Limb (tissue), 2 donors: Measurements from ENCODE around the gene LGALS9C.
"Not testable (repeated sequence)": the region's sequence is repeated elsewhere in the genome, so short reads cannot be mapped to it uniquely, and the experiment has no call there.

Experiments used
- DNase-seq, 2 donors: peaks; one replicate each; pipeline ENCODE4 v3.0.0-alpha.2; 2016; ENCODE audit errors: extremely low spot score in 2 of 2

Gene LGALS9C

DNA sequence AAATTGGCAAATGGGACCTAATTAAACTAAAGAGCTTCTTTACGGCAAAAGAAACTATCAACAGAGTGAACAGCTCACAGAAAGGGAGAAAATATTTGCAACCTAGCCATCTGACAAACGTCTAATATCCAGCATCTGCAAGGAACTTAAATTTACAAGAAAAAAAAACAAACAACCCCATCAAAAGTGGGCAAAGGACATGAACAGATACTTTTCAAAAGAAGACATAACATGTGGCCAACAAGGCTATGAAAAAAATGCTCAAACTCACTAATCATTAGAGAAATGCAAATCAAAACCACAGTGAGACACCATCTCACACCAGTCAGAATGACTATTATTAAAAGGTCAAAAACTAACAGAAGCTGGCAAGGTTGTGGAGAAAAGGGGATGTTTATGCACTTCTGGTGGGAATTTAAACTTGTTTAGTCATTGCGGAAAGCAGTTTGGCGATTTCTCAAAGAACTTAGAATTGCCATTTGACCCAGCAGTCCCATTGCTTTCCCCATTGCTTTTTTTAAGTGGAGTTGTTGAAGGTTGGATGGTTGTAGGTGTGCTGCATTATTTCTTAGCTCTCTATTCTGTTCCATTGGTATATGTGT lies 52.4 kb downstream of the LGALS9C start:
- not testable (repeated sequence) for DNase-seq

- DNase-seq, result not testable (repeated sequence)
Measured at GRCh38 chr17:18530405-18530804, 53.8 kb downstream of the LGALS9C start.

DNA sequence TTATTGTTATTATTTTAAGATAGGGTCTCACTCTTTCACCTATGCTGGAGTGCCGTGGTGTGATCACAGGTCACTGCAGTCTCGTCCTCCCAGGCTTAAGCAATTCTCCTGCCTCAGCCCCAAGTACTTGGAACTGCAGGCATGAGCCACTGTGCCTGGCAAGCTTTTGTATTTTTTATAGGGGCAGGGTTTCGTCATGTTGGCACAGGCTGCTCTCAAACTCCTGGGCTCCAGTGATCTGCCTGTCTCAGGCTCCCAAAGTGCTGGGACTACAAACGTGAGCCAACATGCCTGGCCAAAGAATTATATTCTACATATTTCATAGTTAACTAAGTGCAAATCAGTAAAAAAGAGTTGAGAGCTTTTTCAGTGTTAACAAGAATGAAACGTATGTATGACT lies 65.6 kb downstream of the LGALS9C start:
- DNase-seq, result not testable (repeated sequence)

DNA sequence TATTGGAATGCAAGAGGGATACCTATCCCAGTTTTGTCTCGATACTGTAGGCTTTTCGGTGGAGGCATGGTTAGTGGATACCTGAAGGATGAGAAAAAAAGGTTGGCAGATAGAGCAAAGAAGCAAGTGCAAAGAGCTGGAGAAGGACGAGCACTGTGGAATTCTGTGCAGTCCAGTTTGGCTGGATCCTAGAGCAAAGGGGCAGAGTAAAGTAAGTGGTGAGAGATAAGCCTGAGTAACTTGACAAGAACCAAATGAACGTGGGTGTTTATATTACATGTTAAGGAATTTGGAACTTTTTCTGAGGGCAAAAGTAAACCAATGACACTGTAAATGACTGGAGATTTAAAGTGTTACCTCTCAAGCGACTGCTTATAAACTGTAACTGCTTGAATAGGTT lies 66.3 kb downstream of the LGALS9C start:
- not testable (repeated sequence) for DNase-seq
